Heart left ventricle (tissue), 16 donors: ENCODE data around the gene EYS. TPM values are rescaled to one million over a fixed set of nuclear protein-coding genes. Genes with fewer than 3 reads are reported as not detected.

Experiments
- ATAC-seq, 4 donors: fragments of 200-7000 bp; cut with Tn5 transposase; one replicate each; pipeline ENCODE4 v1.9.1; 2020 to 2022; ENCODE audit warnings: moderate library complexity in 4 of 4, mild to moderate bottlenecking in 3 of 4, moderate number of reproducible peaks in 1 of 4
- DNase-seq, 5 donors: peaks; one replicate each; pipeline ENCODE4 v3.0.0-alpha.2; 2020
- H3K27ac ChIP-seq, 12 donors: fragments of 200-600 bp; sonication (generic) in 4 of 12; one replicate each; pipeline versions ENCODE4 v1.5.0 to v1.8.0; 2016 to 2022; ENCODE audit warnings: mild to moderate bottlenecking in 2 of 12
- H3K27me3 ChIP-seq, 9 donors: fragments of 200-600 bp; sonication (generic) in 2 of 9; one replicate each; pipeline versions ENCODE4 v1.5.1 to v1.8.0; 2016 to 2022; ENCODE audit warnings: mild to moderate bottlenecking in 3 of 9
- H3K36me3 ChIP-seq, 9 donors: fragments of 200-600 bp; sonication (generic) in 2 of 9; one replicate each; pipeline versions ENCODE4 v1.5.0 to v1.8.0; 2018 to 2022; ENCODE audit warnings: mild to moderate bottlenecking in 2 of 9
- H3K4me1 ChIP-seq, 12 donors: fragments of 200-600 bp; sonication (generic) in 4 of 12; one replicate each; pipeline versions ENCODE4 v1.5.0 to v1.8.0; 2016 to 2022; ENCODE audit warnings: mild to moderate bottlenecking in 3 of 12
- H3K4me3 ChIP-seq, 12 donors: fragments of 200-600 bp; sonication (generic) in 4 of 12; one replicate each; pipeline versions ENCODE4 v1.5.0 to v1.8.0; 2017 to 2022; ENCODE audit warnings: mild to moderate bottlenecking in 9 of 12, moderate library complexity in 4 of 12
- H3K9me3 ChIP-seq, 12 donors: fragments of 200-600 bp; sonication (generic) in 4 of 12; one replicate each; pipeline versions ENCODE4 v1.5.0 to v1.8.0; 2016 to 2022; ENCODE audit warnings: mild to moderate bottlenecking in 1 of 12
- POLR2A ChIP-seq, 2 donors: fragments of 450-650 bp; IDR thresholded peaks; one replicate each; pipeline ENCODE4 v1.6.1; 2017; ENCODE audit warnings: antibody characterized with exemption in 2 of 2, mild to moderate bottlenecking in 2 of 2, moderate library complexity in 2 of 2
- WGBS, 4 donors: extraction: QIAGEN DNeasy Blood & Tissue Kit in 2 of 4; methylation state at CpG; one replicate each; pipeline versions ENCODE4 v1.1.5 to v1.1.7; 2013 to 2018; 5-methylcytosine and 5-hydroxymethylcytosine counted together
- intact Hi-C, 10 donors: fragments of 100-400 bp; cut with DNase I; formaldehyde crosslinking; loops; one replicate each; pipeline versions ENCODE4 v1.11.1 to v1.14.2; 2022
- polyA plus RNA-seq, 2 donors: library from polyadenylated mRNA; stranded (reverse); fragments of 200-250 nt; gene quantifications; one replicate each; pipeline ENCODE4 v1.2.3, GENCODE V29; 2013
- total RNA-seq, 9 donors: library from RNA; depleted of rRNA in 2 of 9; stranded (reverse); fragments of >200 nt in 2 of 9; fragmentation: NEBNext Ultra II Directional in 3 of 9; extraction: Animal tissue kit (Norgen Biotek cat#: 25700) in 3 of 9; gene quantifications; one replicate each; pipeline versions ENCODE4 v1.1.0 to v1.2.4, GENCODE V29; 2016 to 2023
- TF ChIP-seq, protein P1 (sequence below), 12 donors: fragments of 200-600 bp; sonication (generic) in 4 of 12; IDR thresholded peaks; one replicate each; pipeline versions ENCODE4 v1.5.0 to v1.8.0; 2018 to 2022; ENCODE audit warnings: antibody characterized with exemption in 12 of 12, mild to moderate bottlenecking in 5 of 12
- donor health status: ischemic (EF 13 %, LVEDD 7.1; RV severe dilation, severe dysfunction).
- donor health status: healthy with polysubstance abuse.
- donor health status: DM: no; HTN: yes; CAD: no.
- donor health status: DM: no; HTN: no; CAD: no.
- donor health status: ischemic (EF 25% LVEDD 6.9; RV normal size, moderate dysfunction).
- donor health status: ischemic (EF 25% LVEDD 5.7; RV mildly dilated, moderate dysfunction).
- donor health status: healthy.
- donor health status: DM: yes; HTN: yes; CAD: no.
- donor health status: ischemic (EF 35%, LVEDD 5.7; RV mildly dilated, moderate dysfunction).
- donor health status: nonischemic (EF 11% LVEDD 7.7; RV severe dilation, severe dysfunction).
- donor health status: DM: yes; HTN: yes; CAD: no.
- donor health status: PGD.
- donor health status: ischemic (EF 29% LVEDD 5.4; RV normal size, mild dysfunction).
- donor health status: nonischemic (EF 23%, LVEDD 6.1; RV moderate dilation, normal function).

Gene EYS
- total and polyA plus RNA-seq, 11 donors, result 0.07 to 0.27 (median 0.08) TPM; not detected in 8

DNA sequence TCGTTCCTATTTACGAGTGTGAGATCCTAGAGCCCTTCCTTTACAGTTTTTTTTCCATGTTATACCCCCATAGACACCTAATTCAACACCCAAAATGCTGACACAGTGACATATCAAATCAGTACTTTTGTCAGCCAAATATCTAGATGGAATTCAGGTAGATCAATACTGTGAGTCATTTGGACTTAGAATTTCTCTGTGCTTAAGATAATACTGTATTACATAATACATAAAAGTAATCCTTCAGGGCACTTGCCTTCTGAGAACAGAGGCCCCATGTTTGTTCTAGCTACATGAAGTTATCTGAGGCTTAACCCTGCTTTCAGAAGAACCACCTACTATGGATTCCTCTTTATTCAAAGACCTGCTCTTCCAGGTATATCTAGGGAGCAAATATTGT lies 1448.3 kb downstream of the EYS start:
- Histone ChIP-seq H3K9me3 (no peaks in the 10 kb centered on the region), H3K27me3 (no peaks in the 10 kb centered on the region), H3K4me1 (no peaks in the 10 kb centered on the region), H3K36me3 (no peaks in the 10 kb centered on the region), H3K27ac (no peak overlapping the region), H3K4me3 (no peak overlapping the region)
- 41 to 88% (median 46%) methylated on average over 2 of the region's 2 CpGs for WGBS, 4 donors
- no peak for ATAC-seq
- DNase-seq, result no peak
- intact Hi-C loops, result no loop called here
- no peak for TF ChIP-seq POLR2A (IDR thresholded peaks at IDR 0.05)
- TF ChIP-seq, protein P1, sequence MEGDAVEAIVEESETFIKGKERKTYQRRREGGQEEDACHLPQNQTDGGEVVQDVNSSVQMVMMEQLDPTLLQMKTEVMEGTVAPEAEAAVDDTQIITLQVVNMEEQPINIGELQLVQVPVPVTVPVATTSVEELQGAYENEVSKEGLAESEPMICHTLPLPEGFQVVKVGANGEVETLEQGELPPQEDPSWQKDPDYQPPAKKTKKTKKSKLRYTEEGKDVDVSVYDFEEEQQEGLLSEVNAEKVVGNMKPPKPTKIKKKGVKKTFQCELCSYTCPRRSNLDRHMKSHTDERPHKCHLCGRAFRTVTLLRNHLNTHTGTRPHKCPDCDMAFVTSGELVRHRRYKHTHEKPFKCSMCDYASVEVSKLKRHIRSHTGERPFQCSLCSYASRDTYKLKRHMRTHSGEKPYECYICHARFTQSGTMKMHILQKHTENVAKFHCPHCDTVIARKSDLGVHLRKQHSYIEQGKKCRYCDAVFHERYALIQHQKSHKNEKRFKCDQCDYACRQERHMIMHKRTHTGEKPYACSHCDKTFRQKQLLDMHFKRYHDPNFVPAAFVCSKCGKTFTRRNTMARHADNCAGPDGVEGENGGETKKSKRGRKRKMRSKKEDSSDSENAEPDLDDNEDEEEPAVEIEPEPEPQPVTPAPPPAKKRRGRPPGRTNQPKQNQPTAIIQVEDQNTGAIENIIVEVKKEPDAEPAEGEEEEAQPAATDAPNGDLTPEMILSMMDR (IDR thresholded peaks at IDR 0.05), result no peak

DNA sequence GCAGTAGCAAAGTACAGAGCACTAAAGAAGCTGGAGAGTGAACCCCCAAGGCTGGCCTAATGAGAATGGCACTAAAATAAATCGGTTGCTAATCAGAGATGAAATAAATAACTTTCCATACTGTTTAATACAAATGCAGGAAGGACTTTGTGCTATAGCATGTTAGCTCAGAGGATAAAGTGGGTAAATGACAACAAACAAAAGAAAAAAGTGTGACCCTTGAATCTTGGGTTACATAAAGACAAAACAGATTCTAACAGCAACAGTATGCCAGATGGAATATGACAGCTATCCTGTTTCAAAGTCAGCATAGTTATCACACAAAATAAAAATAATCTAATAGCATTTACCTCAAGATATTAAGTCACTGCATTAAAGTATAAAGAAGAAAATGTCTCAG lies 1448.7 kb downstream of the EYS start:
- Histone ChIP-seq H3K27ac (no peak overlapping the region), H3K9me3 (no peaks in the 10 kb centered on the region), H3K4me3 (no peak overlapping the region), H3K27me3 (no peaks in the 10 kb centered on the region), H3K36me3 (no peaks in the 10 kb centered on the region), H3K4me1 (no peaks in the 10 kb centered on the region)
- no peak for ATAC-seq
- no peak for TF ChIP-seq POLR2A (IDR thresholded peaks at IDR 0.05)
- TF ChIP-seq, protein P1 (IDR thresholded peaks at IDR 0.05), result no peak
- 70 to 80% (median 75%) methylated on average over 1 of the region's 1 CpG for WGBS, 4 donors
- intact Hi-C loops, result no loop called here
- no peak for DNase-seq

DNA sequence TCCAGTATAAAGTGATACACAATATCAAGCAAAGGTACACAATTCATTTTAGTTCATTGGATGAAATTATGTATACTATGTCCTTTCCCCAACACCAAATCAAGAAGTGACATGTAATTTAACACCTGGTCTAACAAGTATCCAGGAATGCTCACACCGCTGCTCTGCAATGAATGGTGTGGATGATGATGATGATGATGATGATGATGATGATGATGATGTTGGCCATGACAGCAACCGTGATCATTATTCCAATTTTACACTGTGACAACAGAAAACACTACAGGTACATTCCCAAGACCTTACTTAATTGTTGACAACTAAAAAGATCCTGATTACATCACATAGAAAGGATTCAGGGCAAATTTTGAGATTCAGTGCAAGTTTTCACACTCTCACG lies 1449.4 kb downstream of the EYS start:
- WGBS, 4 donors, result 32 to 97% (median 33%) methylated on average over 3 of the region's 3 CpGs
- Histone ChIP-seq H3K27me3 (no peaks in the 10 kb centered on the region), H3K9me3 (no peaks in the 10 kb centered on the region), H3K36me3 (no peaks in the 10 kb centered on the region), H3K4me3 (no peak overlapping the region), H3K4me1 (no peaks in the 10 kb centered on the region), H3K27ac (no peak overlapping the region)
- intact Hi-C loops, result no loop called here
- TF ChIP-seq, protein P1 (IDR thresholded peaks at IDR 0.05), result no peak
- no peak for TF ChIP-seq POLR2A (IDR thresholded peaks at IDR 0.05)
- DNase-seq, result no peak
- no peak for ATAC-seq

DNA sequence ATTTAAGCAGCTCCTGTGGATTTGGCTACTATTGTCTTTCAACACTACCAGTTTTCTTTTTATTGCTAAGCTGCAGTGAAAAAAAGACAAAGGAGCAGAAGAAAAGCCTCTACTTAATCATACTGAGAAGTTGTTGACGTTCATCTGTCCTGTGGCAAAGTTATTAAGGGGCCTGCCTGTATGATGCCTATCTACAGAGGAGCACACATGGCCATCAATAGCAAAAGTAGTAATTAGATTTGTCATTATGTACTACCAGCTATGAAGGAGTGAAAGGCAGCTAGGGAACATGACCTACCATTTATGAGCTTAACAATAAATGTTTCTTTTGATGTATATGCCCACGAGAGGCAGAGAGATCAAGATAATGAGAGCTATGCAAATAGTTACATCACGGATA lies 1450.5 kb downstream of the EYS start:
- Histone ChIP-seq H3K36me3 (no peaks in the 10 kb centered on the region), H3K4me1 (no peaks in the 10 kb centered on the region), H3K27ac (no peak overlapping the region), H3K4me3 (no peak overlapping the region), H3K27me3 (no peaks in the 10 kb centered on the region), H3K9me3 (no peaks in the 10 kb centered on the region)
- TF ChIP-seq POLR2A (IDR thresholded peaks at IDR 0.05), result no peak
- TF ChIP-seq, protein P1 (IDR thresholded peaks at IDR 0.05), result no peak
- intact Hi-C loops, result no loop called here
- DNase-seq (no peak), ATAC-seq (no peak)
- WGBS, 4 donors, result 69 to 82% (median 78%) methylated on average over 3 of the region's 3 CpGs
